Right forelimb (tissue), 1 donor: Measurements from ENCODE around the gene RGS8.
A peak's percentile ranks its signal among the peaks of the same experiment; 100 is the strongest.

Experiments used
- DNase-seq: peaks from one replicate; pipeline ENCODE4 v3.0.0-alpha.2; 2018

Gene RGS8

GRCh38 chr1:182684116-182684828 is at the start of gene RGS8:
TSS of gene RGS8 (minus strand) at chr1:182684587. CDS start at chr1:182669649, 14,938 bp downstream.
- DNase-seq: no peak

GRCh38 chr1:182731852-182732575 is 47.6 kb upstream of the RGS8 start:
- DNase-seq: no peak

GRCh38 chr1:182726912-182727311 is 42.5 kb upstream of the RGS8 start:
- DNase-seq: no peak

- DNase-seq: no peak
Measured at GRCh38 chr1:182725259-182726255, 41.2 kb upstream of the RGS8 start.

GRCh38 chr1:182724215-182724614 is 39.8 kb upstream of the RGS8 start:
- no peak for DNase-seq

GRCh38 chr1:182723200-182723599 is 38.8 kb upstream of the RGS8 start:
- DNase-seq: peak; percentile 70

- no peak for DNase-seq
Measured at GRCh38 chr1:182721525-182721924, 37.1 kb upstream of the RGS8 start.

GRCh38 chr1:182720463-182720862 is 36.1 kb upstream of the RGS8 start:
- DNase-seq: no peak

GRCh38 chr1:182719553-182719952 is 35.2 kb upstream of the RGS8 start:
- no peak for DNase-seq

GRCh38 chr1:182718311-182718710 is 33.9 kb upstream of the RGS8 start:
- DNase-seq: no peak

GRCh38 chr1:182716740-182717720 is 32.6 kb upstream of the RGS8 start:
- DNase-seq: no peak

GRCh38 chr1:182715531-182715930 is 31.1 kb upstream of the RGS8 start:
- DNase-seq: no peak

- DNase-seq: no peak
Measured at GRCh38 chr1:182714546-182714945, 30.2 kb upstream of the RGS8 start.

GRCh38 chr1:182713939-182714338 is 29.6 kb upstream of the RGS8 start:
- no peak for DNase-seq

GRCh38 chr1:182713492-182713891 is 29.1 kb upstream of the RGS8 start:
- no peak for DNase-seq

- no peak for DNase-seq
Measured at GRCh38 chr1:182709855-182710254, 25.5 kb upstream of the RGS8 start.

GRCh38 chr1:182709225-182709764 is 24.9 kb upstream of the RGS8 start:
- no peak for DNase-seq

GRCh38 chr1:182707122-182707521 is 22.7 kb upstream of the RGS8 start:
- peak; percentile 57 for DNase-seq

- DNase-seq: no peak
Measured at GRCh38 chr1:182704677-182705076, 20.3 kb upstream of the RGS8 start.

- no peak for DNase-seq
Measured at GRCh38 chr1:182703539-182703938, 19.2 kb upstream of the RGS8 start.

GRCh38 chr1:182702826-182703524 is 18.6 kb upstream of the RGS8 start:
- DNase-seq: no peak
